H1 (cell line): Measurements from ENCODE around the gene DBNL. TPM values are rescaled to one million over a fixed set of nuclear protein-coding genes. Genes with fewer than 3 reads are reported as not detected.
A peak's percentile ranks its signal among the peaks of the same experiment; 100 is the strongest.

Experiments used
- CTCF ChIA-PET: fragments of 300-600 bp; sonication (Branson Sonifier 250); formaldehyde crosslinking; loops from one replicate; lab custom pipeline; 2021; ENCODE audit not compliant: partially characterized antibody; lab: Charles Lee
- POLR2A ChIA-PET: fragments of 300-600 bp; sonication (Branson Sonifier 250); formaldehyde crosslinking; loops from one replicate; lab custom pipeline; 2021; ENCODE audit warnings: inconsistent platforms; ENCODE audit not compliant: partially characterized antibody; lab: Charles Lee
- DNase-seq, 2 experiments: peaks; one replicate each; pipeline versions ENCODE4 v3.0.0 to v3.0.0-alpha.2; 2010 to 2022; ENCODE audit warnings: low spot score in 2 of 2, low read depth in 1 of 2, mixed read lengths in 1 of 2
- FAIRE-seq: peaks from 2 replicates; lab custom pipeline; 2011; peaks lifted over from hg19 to GRCh38; lab: Jason Lieb, UNC
- H2AFZ ChIP-seq: 2 replicates; pipeline ENCODE4 v1.8.1; 2012; ENCODE audit warnings: low read length, inconsistent platforms
- H2AK5ac ChIP-seq: 2 replicates; pipeline ENCODE4 v1.6.1; 2013; ENCODE audit warnings: low read depth, low read length
- H2BK120ac ChIP-seq: replicated peaks from 2 replicates; pipeline ENCODE3; 2013; ENCODE audit warnings: low read depth, low read length, inconsistent platforms
- H2BK12ac ChIP-seq: 2 replicates; pipeline ENCODE4 v1.6.1; 2013; ENCODE audit warnings: low read depth, low read length
- H2BK15ac ChIP-seq: 2 replicates; pipeline ENCODE4 v1.6.1; 2013; ENCODE audit warnings: low read length
- H2BK20ac ChIP-seq: 2 replicates; pipeline ENCODE4 v1.6.1; 2013; ENCODE audit warnings: low read length
- H2BK5ac ChIP-seq: 2 replicates; pipeline ENCODE4 v1.6.1; 2013; ENCODE audit warnings: low read depth, low read length
- H3K14ac ChIP-seq: 2 replicates; pipeline ENCODE4 v1.6.1; 2013; ENCODE audit warnings: inconsistent platforms; ENCODE audit not compliant: insufficient read length
- H3K18ac ChIP-seq: 2 replicates; pipeline ENCODE4 v1.6.1; 2013; ENCODE audit warnings: low read length; ENCODE audit errors: extremely low read depth
- H3K23ac ChIP-seq: 2 replicates; pipeline ENCODE4 v1.6.1; 2013; ENCODE audit warnings: inconsistent platforms; ENCODE audit not compliant: insufficient read length
- H3K23me2 ChIP-seq: 2 replicates; pipeline ENCODE4 v1.6.1; 2013; ENCODE audit warnings: low read depth, low read length
- H3K27ac ChIP-seq: 2 replicates; pipeline ENCODE4 v1.6.1; 2011; ENCODE audit warnings: low read depth, low read length, inconsistent platforms
- H3K27me3 ChIP-seq, 4 experiments: replicated peaks in 1 of 4; 1 replicate in 1 of 4; 2 replicates in 3 of 4; pipeline versions ENCODE4 v1.6.1 to v1.8.1; 2011 to 2013; ENCODE audit warnings: low read length in 3 of 4, mild to moderate bottlenecking in 3 of 4, inconsistent platforms in 2 of 4, mixed read lengths in 2 of 4, moderate library complexity in 1 of 4; ENCODE audit not compliant: control insufficient read depth in 3 of 4, insufficient read depth in 3 of 4; ENCODE audit errors: extremely low read depth in 1 of 4
- H3K36me3 ChIP-seq, 4 experiments: 2 replicates each; pipeline versions ENCODE4 v1.6.1 to v1.8.1; 2011 to 2013; ENCODE audit warnings: mild to moderate bottlenecking in 4 of 4, low read length in 3 of 4, moderate library complexity in 2 of 4, control low read depth in 1 of 4, inconsistent platforms in 1 of 4; ENCODE audit not compliant: insufficient read depth in 4 of 4, control insufficient read depth in 2 of 4
- H3K4ac ChIP-seq: replicated peaks from 2 replicates; pipeline ENCODE3; 2013; ENCODE audit warnings: low read length, low read depth, mixed read lengths, inconsistent platforms; ENCODE audit not compliant: insufficient read length
- H3K4me1 ChIP-seq, 4 experiments: replicated peaks in 1 of 4; 1 replicate in 1 of 4; 2 replicates in 3 of 4; pipeline versions ENCODE4 v1.6.1 to v1.8.1; 2011 to 2013; ENCODE audit warnings: low read length in 3 of 4, inconsistent platforms in 2 of 4, mixed read lengths in 1 of 4; ENCODE audit not compliant: insufficient read depth in 4 of 4, control insufficient read depth in 3 of 4
- H3K4me2 ChIP-seq, 2 experiments: 2 replicates each; pipeline versions ENCODE4 v1.6.1 to v1.8.1; 2011 to 2013; ENCODE audit warnings: low read depth in 2 of 2, low read length in 2 of 2, control low read depth in 1 of 2, inconsistent platforms in 1 of 2, mild to moderate bottlenecking in 1 of 2; ENCODE audit not compliant: insufficient read depth in 1 of 2
- H3K4me3 ChIP-seq, 4 experiments: fragments of 200-600, 300-600 bp in 1 of 4; sonication (generic), shearing (Covaris generic), sonication (Bioruptor Twin) in 1 of 4; 2 replicates each; pipeline versions ENCODE4 v1.5.1 to v1.8.1; 2011 to 2016; ENCODE audit warnings: low read length in 4 of 4, low read depth in 3 of 4, control low read depth in 2 of 4, inconsistent platforms in 2 of 4, mild to moderate bottlenecking in 2 of 4, mixed read lengths in 1 of 4, moderate library complexity in 1 of 4; ENCODE audit not compliant: insufficient read depth in 2 of 4; ENCODE audit errors: extremely low read depth in 1 of 4
- H3K56ac ChIP-seq: replicated peaks from 2 replicates; pipeline ENCODE3; 2013; ENCODE audit warnings: low read depth, mild to moderate bottlenecking, mixed read lengths, low read length, inconsistent platforms; ENCODE audit not compliant: insufficient read length
- H3K79me1 ChIP-seq: 2 replicates; pipeline ENCODE4 v1.6.1; 2013; ENCODE audit warnings: low read depth, low read length, control low read depth
- H3K79me2 ChIP-seq, 2 experiments: 2 replicates each; pipeline versions ENCODE4 v1.6.1 to v1.8.1; 2012 to 2013; ENCODE audit warnings: low read length in 2 of 2, mild to moderate bottlenecking in 2 of 2, inconsistent platforms in 1 of 2; ENCODE audit not compliant: insufficient read depth in 2 of 2, control insufficient read depth in 1 of 2
- H3K9ac ChIP-seq, 4 experiments: replicated peaks in 1 of 4; 1 replicate in 1 of 4; 2 replicates in 3 of 4; pipeline versions ENCODE4 v1.6.1 to v1.8.1; 2011 to 2013; ENCODE audit warnings: low read depth in 3 of 4, low read length in 3 of 4, control low read depth in 2 of 4, mild to moderate bottlenecking in 2 of 4, moderate library complexity in 2 of 4, inconsistent platforms in 1 of 4; ENCODE audit errors: extremely low read depth in 1 of 4
- H3K9me3 ChIP-seq, 2 experiments: 2 replicates each; pipeline versions ENCODE4 v1.6.1 to v1.8.1; 2012 to 2013; ENCODE audit warnings: mild to moderate bottlenecking in 2 of 2, moderate library complexity in 2 of 2, control low read depth in 1 of 2, inconsistent platforms in 1 of 2, low read depth in 1 of 2, low read length in 1 of 2, mixed read lengths in 1 of 2; ENCODE audit not compliant: insufficient read depth in 2 of 2
- H4K20me1 ChIP-seq, 2 experiments: replicated peaks in 1 of 2; 2 replicates each; pipeline versions ENCODE3 to v1.8.1; 2011 to 2013; ENCODE audit warnings: inconsistent platforms in 2 of 2, low read length in 2 of 2, mild to moderate bottlenecking in 1 of 2; ENCODE audit not compliant: insufficient read depth in 2 of 2, control insufficient read depth in 1 of 2
- H4K5ac ChIP-seq: 2 replicates; pipeline ENCODE4 v1.6.1; 2013; ENCODE audit warnings: low read length, low read depth, mixed read lengths, inconsistent platforms; ENCODE audit not compliant: insufficient read length
- H4K8ac ChIP-seq: 2 replicates; pipeline ENCODE4 v1.8.0; 2013; ENCODE audit warnings: mild to moderate bottlenecking, moderate library complexity, low read length, inconsistent platforms; ENCODE audit not compliant: insufficient read depth; ENCODE audit errors: extremely low read depth
- H4K91ac ChIP-seq: replicated peaks from 2 replicates; pipeline ENCODE3; 2013; ENCODE audit warnings: low read length, mixed read lengths, inconsistent platforms; ENCODE audit not compliant: insufficient read length
- WGBS, 2 experiments: shearing (Covaris generic) in 1 of 2; methylation state at CpG; one replicate each; pipeline versions ENCODE4 v1.1.6 to v1.1.7; 2013 to 2015; ENCODE audit warnings: low lambda C conversion rate in 2 of 2, mixed read lengths in 2 of 2, inconsistent platforms in 1 of 2, low coverage in 1 of 2, missing lambda C conversion rate in 1 of 2; ENCODE audit not compliant: insufficient replicate concordance in 2 of 2, insufficient coverage in 1 of 2, insufficient read length in 1 of 2; ENCODE audit errors: extremely low coverage in 1 of 2, missing lambda C conversion rate in 1 of 2; 5-methylcytosine and 5-hydroxymethylcytosine counted together
- polyA plus RNA-seq, 7 experiments: library from polyadenylated mRNA; depleted of rRNA in 3 of 7; stranded (reverse) in 5 of 7; unstranded in 2 of 7; fragments of >200 nt in 5 of 7; fragments of 200-250 nt in 2 of 7; gene quantifications; 1 replicate in 5 of 7; 2 replicates in 1 of 7; 4 replicates in 1 of 7; pipeline versions ENCODE4 v1.2.1 to v1.2.3, GENCODE V29; 2011 to 2013; ENCODE audit warnings: missing spikeins in 2 of 7, mixed read lengths in 2 of 7
- total RNA-seq: library from RNA; stranded (reverse); fragmentation: NEBNext Ultra II Directional; extraction: Animal tissue kit (Norgen Biotek cat#: 25700); gene quantifications from 2 replicates; pipeline ENCODE4 v1.2.1, GENCODE V29; 2021

DBNL gene
- total and polyA plus RNA-seq, 2 of the 8 experiments (the other 6 are each of a cell fraction or from before 2014, with no cell fraction given): 30.9 to 56.6 TPM

DNA sequence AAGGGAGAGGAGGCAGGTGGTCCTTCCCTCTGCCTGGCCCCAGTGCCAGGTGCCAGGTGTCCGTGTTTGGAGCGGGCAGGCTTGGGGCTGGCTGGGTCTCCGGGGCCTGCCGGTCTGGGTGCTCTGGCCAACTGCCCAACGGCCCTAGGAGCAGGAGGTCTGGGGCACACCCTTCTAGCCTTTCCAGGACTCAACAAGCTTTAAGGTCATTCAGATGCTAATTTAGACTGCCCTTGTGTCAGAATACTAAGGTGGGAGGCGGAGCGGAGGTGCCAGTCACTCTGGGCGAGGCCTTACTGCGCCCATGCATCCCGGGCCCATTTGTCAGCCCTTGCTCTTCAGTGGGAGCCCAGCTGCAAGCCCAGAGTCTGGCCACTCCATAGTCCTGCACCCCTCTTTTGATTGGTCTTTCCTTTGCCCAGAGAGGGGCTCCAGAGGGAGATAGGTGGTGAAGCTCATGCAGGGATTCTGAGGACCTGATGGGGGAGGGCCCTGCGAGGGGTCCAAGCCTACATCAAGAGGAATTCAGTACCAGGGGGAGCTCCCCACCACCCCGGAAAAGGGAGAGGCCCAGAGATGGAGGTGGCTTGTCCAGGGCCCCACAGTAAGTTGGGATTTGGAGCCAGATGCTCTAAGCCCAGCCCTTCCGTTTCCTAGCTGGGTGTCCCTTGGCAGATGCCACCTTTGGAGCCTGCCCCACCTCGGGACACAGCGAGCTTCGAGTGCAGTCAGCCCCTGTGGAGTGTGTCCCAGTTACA lies 19.6 kb downstream of the DBNL start:
- ChIA-PET POLR2A (interaction anchor here (0.7 to 7.1 kb wide), 15 partner anchors 8 to 209 kb away, joined by 3 to 48 read pairs (median 4); partner anchors contain the start of gene AEBP1), CTCF (interaction anchor here (0.8 to 1.9 kb wide), 9 partner anchors 8 to 150 kb away, joined by 3 to 9 read pairs (median 3); partner anchors contain the start of gene DBNL)
- FAIRE-seq (no peak), DNase-seq (peak in 1 of 2 experiments; percentile 69)
- no peak overlapping the region; the same call in 1 of the 2 replicates for H2BK12ac ChIP-seq
- peaks cover 0 to 3% (median 0%) of the 10 kb centered on the region in 4 experiments; a peak in 2 of 7 replicates for H3K27me3 ChIP-seq
- 46% methylated on average over 16 of the region's 16 CpGs; no CpG with 5 or more reads in 1 of the 2 experiments for WGBS, 2 experiments
- no peak overlapping the region for H2BK5ac ChIP-seq
- H3K36me3 ChIP-seq: peaks cover 0 to 18% (median 11%) of the 10 kb centered on the region in 4 experiments; a peak in 6 of 8 replicates
- H2AK5ac ChIP-seq: no peak overlapping the region
- H3K9ac ChIP-seq: no peak overlapping the region
- H3K4me3 ChIP-seq: peak overlapping the region in 3 of 4 experiments; percentile 16 to 35 (median 17); a peak in 3 of 8 replicates
- H3K79me1 ChIP-seq: no peaks in the 10 kb centered on the region
- no peak overlapping the region for H2AFZ ChIP-seq
- H3K14ac ChIP-seq: no peak overlapping the region
- H3K79me2 ChIP-seq: no peaks in the 10 kb centered on the region
- H4K20me1 ChIP-seq: peaks cover 5 to 10% of the 10 kb centered on the region in 2 experiments
- peak overlapping the region; percentile 48; the same call in 1 of the 2 replicates for H3K18ac ChIP-seq
- H4K91ac ChIP-seq: no peak overlapping the region
- no peak overlapping the region for H3K56ac ChIP-seq
- H3K23me2 ChIP-seq: no peaks in the 10 kb centered on the region
- H3K27ac ChIP-seq: no peak overlapping the region
- H4K8ac ChIP-seq: no peak overlapping the region; the same call in 1 of the 2 replicates
- H3K4ac ChIP-seq: no peak overlapping the region
- no peak overlapping the region for H2BK120ac ChIP-seq
- no peak overlapping the region for H3K23ac ChIP-seq
- H3K9me3 ChIP-seq: no peaks in the 10 kb centered on the region
- no peak overlapping the region for H4K5ac ChIP-seq
- peaks cover 9 to 30% (median 26%) of the 10 kb centered on the region in 4 experiments for H3K4me1 ChIP-seq
- H2BK15ac ChIP-seq: no peak overlapping the region
- no peak overlapping the region for H2BK20ac ChIP-seq
- peak overlapping the region; percentile 57 to 62 for H3K4me2 ChIP-seq
